ENCODE measurements around the gene NRP2. TPM values are rescaled to one million over a fixed set of nuclear protein-coding genes. Genes with fewer than 3 reads are reported as not detected.
A peak's percentile ranks its signal among the peaks of the same experiment; 100 is the strongest.

NRP2 gene
- total RNA-seq, 1 experiment from 2014 or later = 31.0 TPM

GRCh38 chr2:205680067-205680466 lies 2.2 kb upstream of the NRP2 start:
- H3K4me3 ChIP-seq = no peak overlapping the region
- H3K9me3 ChIP-seq (ENCODE audit: insufficient read depth, low read depth) = no peaks in the 10 kb centered on the region
- no peaks in the 10 kb centered on the region for H3F3A ChIP-seq (ENCODE audit: insufficient read depth, low read depth)
- no peaks in the 10 kb centered on the region for H3K27me3 ChIP-seq (ENCODE audit: insufficient read depth, low read depth)
- H4K20me1 ChIP-seq (ENCODE audit: insufficient read depth) = no peaks in the 10 kb centered on the region
- POLR2A ChIA-PET (ENCODE audit: unreplicated experiment) = no interaction called here
- no peaks in the 10 kb centered on the region for H3K9me2 ChIP-seq (ENCODE audit: insufficient read depth)
- CTCF ChIA-PET = no interaction called here
- no peak overlapping the region for H2AFZ ChIP-seq
- DNase-seq = peak; percentile 52 to 56
- H3K27ac ChIP-seq = no peak overlapping the region
- H3K36me3 ChIP-seq (ENCODE audit: low read depth) = no peaks in the 10 kb centered on the region
- no peaks in the 10 kb centered on the region; the same call in none of the 2 replicates for H3K4me1 ChIP-seq (replicated peaks; ENCODE audit: insufficient read depth)
- intact Hi-C loops (cut with micrococcal nuclease; ENCODE audit: unreplicated experiment) = loop anchor here (2.0 to 10.0 kb wide), 6 partner anchors 205 to 1535 kb away; partner anchors contain the start of gene PARD3B
- peaks cover 24% of the 10 kb centered on the region for H3K79me2 ChIP-seq (ENCODE audit: low read depth)
- no TSS peak for BruUV-seq (replicated peaks)
- TF ChIP-seq CTCF (conservative IDR thresholded peaks at IDR 0.05) (peak; percentile 74), EZH2 (IDR thresholded peaks at IDR 0.05; ENCODE audit: low read depth) (no peak)
- no peak overlapping the region for H3K4me2 ChIP-seq

GRCh38 chr2:205680903-205681302 lies 1.4 kb upstream of the NRP2 start:
- Histone ChIP-seq H3K79me2 (ENCODE audit: low read depth) (peaks cover 25% of the 10 kb centered on the region), H3K9me2 (ENCODE audit: insufficient read depth) (no peaks in the 10 kb centered on the region), H3K27ac (no peak overlapping the region), H3K9me3 (ENCODE audit: insufficient read depth, low read depth) (no peaks in the 10 kb centered on the region), H4K20me1 (ENCODE audit: insufficient read depth) (no peaks in the 10 kb centered on the region), H2AFZ (no peak overlapping the region), H3K4me2 (no peak overlapping the region), H3K4me3 (no peak overlapping the region), H3F3A (ENCODE audit: insufficient read depth, low read depth) (no peaks in the 10 kb centered on the region), H3K27me3 (ENCODE audit: insufficient read depth, low read depth) (no peaks in the 10 kb centered on the region), H3K4me1 (replicated peaks; ENCODE audit: insufficient read depth) (no peaks in the 10 kb centered on the region; the same call in 1 of the 2 replicates), H3K36me3 (ENCODE audit: low read depth) (no peaks in the 10 kb centered on the region)
- TF ChIP-seq EZH2 (IDR thresholded peaks at IDR 0.05; ENCODE audit: low read depth) = no peak
- no peak for TF ChIP-seq CTCF (conservative IDR thresholded peaks at IDR 0.05)
- CTCF ChIA-PET = interaction anchor here (0.7 kb wide), 1 partner anchor 81 kb away, joined by 5 read pairs; no protein-coding TSS in a partner anchor
- POLR2A ChIA-PET (ENCODE audit: unreplicated experiment) = no interaction called here
- intact Hi-C loops (cut with micrococcal nuclease; ENCODE audit: unreplicated experiment) = loop anchor here (2.0 to 10.0 kb wide), 6 partner anchors 204 to 1536 kb away; partner anchors contain the start of gene PARD3B
- no TSS peak for BruUV-seq (replicated peaks)
- DNase-seq = no peak

GRCh38 chr2:205681401-205682238 lies 681 bp upstream of the NRP2 start:
- BruUV-seq (replicated peaks) = TSS peak; percentile 76
- Histone ChIP-seq H3K4me3 (peak overlapping the region; percentile 75), H3K4me1 (replicated peaks; ENCODE audit: insufficient read depth) (no peaks in the 10 kb centered on the region; the same call in 1 of the 2 replicates), H3K36me3 (ENCODE audit: low read depth) (no peaks in the 10 kb centered on the region), H3K9me3 (ENCODE audit: insufficient read depth, low read depth) (no peaks in the 10 kb centered on the region), H3F3A (ENCODE audit: insufficient read depth, low read depth) (no peaks in the 10 kb centered on the region), H3K27me3 (ENCODE audit: insufficient read depth, low read depth) (no peaks in the 10 kb centered on the region), H2AFZ (peak overlapping the region; percentile 82), H3K79me2 (ENCODE audit: low read depth) (peaks cover 32% of the 10 kb centered on the region), H3K27ac (no peak overlapping the region), H4K20me1 (ENCODE audit: insufficient read depth) (no peaks in the 10 kb centered on the region), H3K4me2 (peak overlapping the region; percentile 91), H3K9me2 (ENCODE audit: insufficient read depth) (no peaks in the 10 kb centered on the region)
- TF ChIP-seq CTCF (conservative IDR thresholded peaks at IDR 0.05) = no peak
- no peak for TF ChIP-seq EZH2 (IDR thresholded peaks at IDR 0.05; ENCODE audit: low read depth)
- POLR2A ChIA-PET (ENCODE audit: unreplicated experiment) = no interaction called here
- intact Hi-C loops (cut with micrococcal nuclease; ENCODE audit: unreplicated experiment) = loop anchor here (2.0 to 10.0 kb wide), 6 partner anchors 203 to 1537 kb away; partner anchors contain the start of gene PARD3B
- CTCF ChIA-PET = interaction anchor here (0.7 kb wide), 2 partner anchors 80 to 382 kb away, joined by 4 to 5 read pairs; no protein-coding TSS in a partner anchor
- DNase-seq = no peak

All from PC-9 (cell line).